ENCODE results near the gene ST8SIA6.

The ST8SIA6 gene

DNA sequence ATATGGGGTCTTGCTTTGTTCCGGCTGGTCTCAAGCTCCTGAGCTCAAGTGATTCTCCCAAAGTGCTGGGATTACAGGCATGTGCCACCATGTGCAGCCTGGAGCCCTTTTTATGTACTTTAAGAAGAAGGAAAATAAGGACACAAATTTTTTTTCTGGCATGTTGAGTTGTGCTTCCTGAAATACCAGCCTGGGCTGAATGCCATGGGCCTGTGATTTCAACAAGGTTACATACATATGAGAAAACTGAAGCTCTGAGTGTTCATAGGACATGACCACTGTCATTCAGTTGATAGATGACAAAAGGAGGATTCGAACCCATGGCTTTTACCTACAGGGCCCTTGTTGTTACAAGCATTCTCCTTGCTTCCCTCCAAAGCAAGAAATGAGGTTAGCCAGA, 36.1 kb downstream of the ST8SIA6 start:
- Histone ChIP-seq H3K9ac (ENCODE audit: low read length) (no peak overlapping the region), H3K36me3 (replicated peaks; ENCODE audit: insufficient read depth, low read length) (no peaks in the 10 kb centered on the region), H3K27ac (ENCODE audit: low read length) (no peak overlapping the region), H3F3A (ENCODE audit: insufficient read depth, low read length) (no peaks in the 10 kb centered on the region), H3K27me3 (replicated peaks; ENCODE audit: insufficient read depth, low read length) (no peaks in the 10 kb centered on the region), H3K4me3 (ENCODE audit: low read length) (no peak overlapping the region), H4K20me1 (ENCODE audit: insufficient read depth, low read length) (no peaks in the 10 kb centered on the region), H3K4me2 (ENCODE audit: low read depth, low read length) (no peak overlapping the region), H3K9me2 (replicated peaks; ENCODE audit: insufficient read depth, low read length) (no peaks in the 10 kb centered on the region), H3K9me3 (replicated peaks; ENCODE audit: insufficient read depth, low read length) (no peaks in the 10 kb centered on the region), H3K4me1 (ENCODE audit: low read length) (no peaks in the 10 kb centered on the region), H2AFZ (ENCODE audit: low read length) (no peak overlapping the region), H3K79me2 (ENCODE audit: low read length) (no peaks in the 10 kb centered on the region)
- no peak for DNase-seq
- no peak for TF ChIP-seq CTCF (IDR thresholded peaks at IDR 0.05; ENCODE audit: low read length)
- no peak for TF ChIP-seq EZH2 (optimal IDR thresholded peaks at IDR 0.05; ENCODE audit: low read depth, low read length)
- no peak for TF ChIP-seq EZH2phosphoT487 (IDR thresholded peaks at IDR 0.05; ENCODE audit: low read length)

GRCh38 chr10:17416442-17417211, 37.8 kb downstream of the ST8SIA6 start:
- no peaks in the 10 kb centered on the region for H3K79me2 ChIP-seq (ENCODE audit: low read length)
- H3K27me3 ChIP-seq (replicated peaks; ENCODE audit: insufficient read depth, low read length) = no peaks in the 10 kb centered on the region
- no peak overlapping the region for H3K9ac ChIP-seq (ENCODE audit: low read length)
- H3K9me3 ChIP-seq (replicated peaks; ENCODE audit: insufficient read depth, low read length) = no peaks in the 10 kb centered on the region
- no peak overlapping the region for H3K4me3 ChIP-seq (ENCODE audit: low read length)
- H3K4me1 ChIP-seq (ENCODE audit: low read length) = no peaks in the 10 kb centered on the region
- TF ChIP-seq EZH2 (optimal IDR thresholded peaks at IDR 0.05; ENCODE audit: low read depth, low read length) (no peak), EZH2phosphoT487 (IDR thresholded peaks at IDR 0.05; ENCODE audit: low read length) (no peak), CTCF (IDR thresholded peaks at IDR 0.05; ENCODE audit: low read length) (no peak)
- no peak for DNase-seq
- no peaks in the 10 kb centered on the region for H3K36me3 ChIP-seq (replicated peaks; ENCODE audit: insufficient read depth, low read length)
- no peak overlapping the region for H2AFZ ChIP-seq (ENCODE audit: low read length)
- H3K9me2 ChIP-seq (replicated peaks; ENCODE audit: insufficient read depth, low read length) = no peaks in the 10 kb centered on the region
- H4K20me1 ChIP-seq (ENCODE audit: insufficient read depth, low read length) = no peaks in the 10 kb centered on the region
- H3K4me2 ChIP-seq (ENCODE audit: low read depth, low read length) = no peak overlapping the region
- H3F3A ChIP-seq (ENCODE audit: insufficient read depth, low read length) = no peaks in the 10 kb centered on the region
- no peak overlapping the region for H3K27ac ChIP-seq (ENCODE audit: low read length)

DNA sequence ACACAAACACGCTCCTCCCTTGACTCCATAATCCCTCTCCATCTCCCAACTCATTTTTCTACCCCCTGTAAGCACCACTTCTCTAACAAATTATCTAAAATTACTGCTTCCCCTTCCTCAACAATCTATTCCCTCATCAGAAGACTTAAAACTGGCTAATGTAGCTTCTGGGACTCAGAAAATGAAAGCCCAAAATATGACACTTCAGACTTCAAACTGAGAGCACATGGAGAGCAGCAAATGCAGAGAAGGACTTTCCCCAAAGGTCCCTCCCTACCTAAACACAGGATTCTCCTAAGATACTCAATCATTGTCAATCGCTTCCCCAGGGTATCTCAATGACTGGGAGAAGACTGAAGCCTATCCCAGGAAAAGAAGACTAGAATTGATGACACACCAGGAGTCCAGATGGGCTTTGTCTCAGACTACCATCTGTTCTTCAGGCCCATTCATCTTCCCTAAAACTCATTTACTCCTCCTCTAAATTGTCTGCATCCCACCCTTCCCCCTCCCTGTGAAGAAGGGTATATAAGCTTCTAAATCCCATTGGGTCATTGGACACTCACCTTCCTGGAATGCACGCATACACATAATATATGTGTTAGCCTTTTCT, 39.2 kb downstream of the ST8SIA6 start:
- Histone ChIP-seq H3K9me3 (replicated peaks; ENCODE audit: insufficient read depth, low read length) (no peaks in the 10 kb centered on the region), H3K79me2 (ENCODE audit: low read length) (no peaks in the 10 kb centered on the region), H2AFZ (ENCODE audit: low read length) (no peak overlapping the region), H3K9ac (ENCODE audit: low read length) (no peak overlapping the region), H3F3A (ENCODE audit: insufficient read depth, low read length) (no peaks in the 10 kb centered on the region), H4K20me1 (ENCODE audit: insufficient read depth, low read length) (no peaks in the 10 kb centered on the region), H3K4me3 (ENCODE audit: low read length) (no peak overlapping the region), H3K4me1 (ENCODE audit: low read length) (no peaks in the 10 kb centered on the region), H3K36me3 (replicated peaks; ENCODE audit: insufficient read depth, low read length) (no peaks in the 10 kb centered on the region), H3K4me2 (ENCODE audit: low read depth, low read length) (no peak overlapping the region), H3K27ac (ENCODE audit: low read length) (no peak overlapping the region), H3K9me2 (replicated peaks; ENCODE audit: insufficient read depth, low read length) (no peaks in the 10 kb centered on the region), H3K27me3 (replicated peaks; ENCODE audit: insufficient read depth, low read length) (no peaks in the 10 kb centered on the region)
- TF ChIP-seq EZH2phosphoT487 (IDR thresholded peaks at IDR 0.05; ENCODE audit: low read length) (no peak), EZH2 (optimal IDR thresholded peaks at IDR 0.05; ENCODE audit: low read depth, low read length) (no peak), CTCF (IDR thresholded peaks at IDR 0.05; ENCODE audit: low read length) (no peak)
- no peak for DNase-seq

All from MM.1S (cell line).